HepG2 (cell line): ENCODE measurements around the gene DAZAP1. TPM values are rescaled to one million over a fixed set of nuclear protein-coding genes. Genes with fewer than 3 reads are reported as not detected.

ENCODE experiments used
- AHDC1 ChIP-seq: sonication (generic); formaldehyde crosslinking; IDR thresholded peaks from 2 replicates; pipeline ENCODE4 v1.5.1; 2020; ENCODE audit warnings: mild to moderate bottlenecking, missing genetic modification reagents, borderline replicate concordance
- AHR ChIP-seq: IDR thresholded peaks from 2 replicates; pipeline ENCODE4 v1.6.1; 2018; ENCODE audit warnings: missing genetic modification reagents, missing compliant biosample characterization
- FOXA1 ChIP-seq, 2 experiments: fragments of 450-650 bp in 1 of 2; sonication (generic) in 1 of 2; formaldehyde crosslinking in 1 of 2; IDR thresholded peaks; 2 replicates each; pipeline versions ENCODE4 v1.4.0 to v1.6.1; 2016 to 2020; ENCODE audit warnings: missing genetic modification reagents in 1 of 2
- HMG20B ChIP-seq: conservative IDR thresholded peaks from 2 replicates; pipeline ENCODE4 v1.6.1; 2016; ENCODE audit warnings: missing genetic modification reagents, missing compliant biosample characterization
- KMT2A ChIP-seq: sonication (generic); formaldehyde crosslinking; IDR thresholded peaks from 2 replicates; pipeline ENCODE4 v1.4.0; 2020; ENCODE audit warnings: missing genetic modification reagents
- MAFG ChIP-seq: sonication (generic); formaldehyde crosslinking; IDR thresholded peaks from 2 replicates; pipeline ENCODE4 v1.5.1; 2020; ENCODE audit warnings: mild to moderate bottlenecking, missing genetic modification reagents
- POLR2A ChIP-seq, 2 experiments: IDR thresholded peaks; 2 replicates each; pipeline ENCODE4 v1.6.1; 2011; ENCODE audit warnings: low read depth in 2 of 2, low read length in 2 of 2, mild to moderate bottlenecking in 1 of 2, moderate library complexity in 1 of 2; ENCODE audit not compliant: insufficient read depth in 1 of 2
- SNRNP70 ChIP-seq: fragments of 200-400 bp; formaldehyde crosslinking; IDR thresholded peaks from 2 replicates; pipeline ENCODE4 v1.6.1; 2017; ENCODE audit warnings: mild to moderate bottlenecking, low read depth, low read length, moderate library complexity
- TCF7 ChIP-seq: sonication (generic); IDR thresholded peaks from 2 replicates; pipeline ENCODE4 v1.6.1; 2016; ENCODE audit warnings: antibody characterized with exemption, low read depth
- ZHX1 ChIP-seq: sonication (generic); formaldehyde crosslinking; IDR thresholded peaks from 2 replicates; pipeline ENCODE4 v1.8.1; 2022; ENCODE audit warnings: low read depth, mild to moderate bottlenecking, missing genetic modification reagents
- ZNF282 ChIP-seq: fragments of 450-650 bp; IDR thresholded peaks from 2 replicates; pipeline ENCODE4 v1.6.1; 2018; ENCODE audit not compliant: partially characterized antibody
- ZNF773 ChIP-seq: sonication (generic); formaldehyde crosslinking; IDR thresholded peaks from 2 replicates; pipeline ENCODE4 v1.4.0; 2020; ENCODE audit warnings: missing genetic modification reagents, borderline replicate concordance
- polyA plus RNA-seq, 8 experiments: library from polyadenylated mRNA; depleted of rRNA in 3 of 8; stranded (reverse) in 7 of 8; unstranded in 1 of 8; fragments of >200 nt; fragmentation: Illumina TruSeq in 4 of 8; extraction: Trizol in 4 of 8; gene quantifications; 2 replicates each; pipeline versions ENCODE4 v1.2.1 to v1.2.3, GENCODE V29; 2011 to 2016; ENCODE audit warnings: low read depth in 4 of 8, missing spikeins in 1 of 8, mixed read lengths in 1 of 8; ENCODE audit not compliant: insufficient read depth in 1 of 8
- total RNA-seq, 5 experiments: library from RNA; depleted of rRNA; stranded (reverse); fragments of >200 nt; fragmentation: Illumina TruSeq; extraction: Trizol; gene quantifications; 2 replicates each; pipeline ENCODE4 v1.2.3, GENCODE V29; 2016; ENCODE audit warnings: low read depth in 1 of 5
- TF ChIP-seq, protein P1 (sequence below): sonication (generic); formaldehyde crosslinking; IDR thresholded peaks from 2 replicates; pipeline ENCODE4 v1.4.0; 2020; ENCODE audit warnings: missing genetic modification reagents, borderline replicate concordance
- TF ChIP-seq, protein P2 (sequence below): sonication (generic); formaldehyde crosslinking; IDR thresholded peaks from 2 replicates; pipeline ENCODE4 v1.4.0; 2020; ENCODE audit warnings: mild to moderate bottlenecking, missing genetic modification reagents
- TF ChIP-seq, protein P3 (sequence below): sonication (generic); formaldehyde crosslinking; IDR thresholded peaks from 2 replicates; pipeline ENCODE4 v1.5.0; 2020; ENCODE audit warnings: missing genetic modification reagents

DAZAP1 gene
- total and polyA plus RNA-seq, 2 of the 13 experiments (the other 11 are each of a cell fraction or from before 2014, with no cell fraction given) = 63.3 to 79.2 TPM

DNA sequence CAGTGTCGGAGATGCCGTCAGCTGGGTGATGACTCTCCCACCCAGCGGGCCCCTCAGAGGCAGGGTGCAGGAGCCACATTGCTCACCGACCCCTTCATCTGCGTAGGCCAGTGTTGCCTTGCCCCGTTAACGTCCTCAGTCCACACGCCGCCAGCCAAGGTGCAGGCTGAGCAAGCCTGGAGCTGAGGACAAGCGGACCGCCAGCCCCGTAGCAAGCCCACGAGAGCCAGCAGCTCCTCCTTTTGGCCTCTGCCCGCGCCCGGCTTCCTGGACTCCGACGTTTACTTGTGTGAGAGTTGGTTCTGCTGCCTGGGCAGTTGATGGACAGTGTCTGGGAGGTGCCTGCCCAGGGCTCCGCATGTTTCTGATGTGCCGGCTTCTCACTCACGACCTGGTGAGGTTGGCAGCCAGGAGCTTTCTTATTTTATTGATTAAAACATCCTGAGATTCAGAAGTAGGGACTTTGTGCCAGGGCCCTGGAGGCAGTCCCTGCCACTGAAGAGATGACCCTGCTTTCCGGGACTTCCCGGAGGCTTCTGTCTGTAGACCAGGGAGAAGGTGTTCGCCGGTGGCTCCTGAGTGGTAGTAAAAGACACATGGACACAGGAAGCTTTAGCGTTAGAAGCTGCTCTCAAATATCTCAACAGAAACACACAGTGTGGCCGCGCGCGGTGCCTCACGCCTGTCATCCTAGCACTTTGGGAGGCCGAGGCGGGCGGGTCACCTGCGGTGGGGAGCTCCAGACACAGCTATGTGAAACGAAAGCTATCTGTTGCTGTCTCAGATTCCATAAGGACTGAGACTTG, 5.8 kb downstream of the DAZAP1 start (continued):
- TF ChIP-seq, protein P1, sequence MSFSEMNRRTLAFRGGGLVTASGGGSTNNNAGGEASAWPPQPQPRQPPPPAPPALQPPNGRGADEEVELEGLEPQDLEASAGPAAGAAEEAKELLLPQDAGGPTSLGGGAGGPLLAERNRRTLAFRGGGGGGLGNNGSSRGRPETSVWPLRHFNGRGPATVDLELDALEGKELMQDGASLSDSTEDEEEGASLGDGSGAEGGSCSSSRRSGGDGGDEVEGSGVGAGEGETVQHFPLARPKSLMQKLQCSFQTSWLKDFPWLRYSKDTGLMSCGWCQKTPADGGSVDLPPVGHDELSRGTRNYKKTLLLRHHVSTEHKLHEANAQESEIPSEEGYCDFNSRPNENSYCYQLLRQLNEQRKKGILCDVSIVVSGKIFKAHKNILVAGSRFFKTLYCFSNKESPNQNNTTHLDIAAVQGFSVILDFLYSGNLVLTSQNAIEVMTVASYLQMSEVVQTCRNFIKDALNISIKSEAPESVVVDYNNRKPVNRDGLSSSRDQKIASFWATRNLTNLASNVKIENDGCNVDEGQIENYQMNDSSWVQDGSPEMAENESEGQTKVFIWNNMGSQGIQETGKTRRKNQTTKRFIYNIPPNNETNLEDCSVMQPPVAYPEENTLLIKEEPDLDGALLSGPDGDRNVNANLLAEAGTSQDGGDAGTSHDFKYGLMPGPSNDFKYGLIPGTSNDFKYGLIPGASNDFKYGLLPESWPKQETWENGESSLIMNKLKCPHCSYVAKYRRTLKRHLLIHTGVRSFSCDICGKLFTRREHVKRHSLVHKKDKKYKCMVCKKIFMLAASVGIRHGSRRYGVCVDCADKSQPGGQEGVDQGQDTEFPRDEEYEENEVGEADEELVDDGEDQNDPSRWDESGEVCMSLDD (CRISPR knock-in tag) = no peak
- TF ChIP-seq AHDC1 (CRISPR knock-in tag) (no peak), SNRNP70 (no peak), TCF7 (no peak), ZHX1 (no peak), KMT2A (no peak), ZNF282 (no peak), AHR (CRISPR knock-in tag) (no peak), ZNF773 (CRISPR knock-in tag) (no peak), FOXA1 (IDR thresholded peaks at IDR 0.05) (no peak), FOXA1 (CRISPR knock-in tag; IDR thresholded peaks at IDR 0.05) (no peak), HMG20B (CRISPR knock-in tag) (no peak), MAFG (CRISPR knock-in tag) (no peak), POLR2A (IDR thresholded peaks at IDR 0.05; ENCODE audit: insufficient read depth in 1 of 2, low read depth in 2 of 2, low read length in 2 of 2) (0 out of 4 replicates have a peak, but pooled peaks of 1 of the 2 experiments have one; percentile 18)
- TF ChIP-seq, protein P2, sequence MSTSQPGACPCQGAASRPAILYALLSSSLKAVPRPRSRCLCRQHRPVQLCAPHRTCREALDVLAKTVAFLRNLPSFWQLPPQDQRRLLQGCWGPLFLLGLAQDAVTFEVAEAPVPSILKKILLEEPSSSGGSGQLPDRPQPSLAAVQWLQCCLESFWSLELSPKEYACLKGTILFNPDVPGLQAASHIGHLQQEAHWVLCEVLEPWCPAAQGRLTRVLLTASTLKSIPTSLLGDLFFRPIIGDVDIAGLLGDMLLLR = no peak
- TF ChIP-seq, protein P3, sequence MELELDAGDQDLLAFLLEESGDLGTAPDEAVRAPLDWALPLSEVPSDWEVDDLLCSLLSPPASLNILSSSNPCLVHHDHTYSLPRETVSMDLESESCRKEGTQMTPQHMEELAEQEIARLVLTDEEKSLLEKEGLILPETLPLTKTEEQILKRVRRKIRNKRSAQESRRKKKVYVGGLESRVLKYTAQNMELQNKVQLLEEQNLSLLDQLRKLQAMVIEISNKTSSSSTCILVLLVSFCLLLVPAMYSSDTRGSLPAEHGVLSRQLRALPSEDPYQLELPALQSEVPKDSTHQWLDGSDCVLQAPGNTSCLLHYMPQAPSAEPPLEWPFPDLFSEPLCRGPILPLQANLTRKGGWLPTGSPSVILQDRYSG (CRISPR knock-in tag) = no peak
